Glutamatergic neuron (in vitro differentiated cells): ENCODE data around the gene BAHD1. TPM values are rescaled to one million over a fixed set of nuclear protein-coding genes. Genes with fewer than 3 reads are reported as not detected.
A peak's percentile ranks its signal among the peaks of the same experiment; 100 is the strongest.

Experiments used
- DNase-seq: peaks from one replicate; pipeline ENCODE4 v3.0.0; 2022
- H3K27ac Mint-ChIP-seq: one replicate; pipeline ENCODE4 v1.8.0; 2020; ENCODE audit warnings: mild to moderate bottlenecking, mixed read lengths, inconsistent platforms; ENCODE audit not compliant: unreplicated experiment
- H3K27me3 Mint-ChIP-seq: one replicate; pipeline ENCODE4 v1.8.0; 2020; ENCODE audit warnings: mild to moderate bottlenecking, moderate library complexity, mixed read lengths, inconsistent platforms; ENCODE audit not compliant: unreplicated experiment
- H3K36me3 Mint-ChIP-seq: one replicate; pipeline ENCODE4 v1.8.0; 2020; ENCODE audit warnings: mild to moderate bottlenecking, mixed read lengths, inconsistent platforms; ENCODE audit not compliant: unreplicated experiment
- H3K4me1 Mint-ChIP-seq: one replicate; pipeline ENCODE4 v1.8.0; 2020; ENCODE audit warnings: mild to moderate bottlenecking, low read depth, mixed read lengths, inconsistent platforms; ENCODE audit not compliant: unreplicated experiment
- H3K4me3 Mint-ChIP-seq: one replicate; pipeline ENCODE4 v1.8.0; 2020; ENCODE audit warnings: mild to moderate bottlenecking, mixed read lengths, inconsistent platforms; ENCODE audit not compliant: unreplicated experiment
- H3K9me3 Mint-ChIP-seq: one replicate; pipeline ENCODE4 v1.8.0; 2020; ENCODE audit warnings: mild to moderate bottlenecking, moderate library complexity, mixed read lengths, inconsistent platforms; ENCODE audit not compliant: unreplicated experiment
- CTCF ChIP-seq: fragments of 200-600 bp; sonication (generic); IDR thresholded peaks from one replicate; pipeline ENCODE4 v1.5.0; 2021; ENCODE audit not compliant: partially characterized antibody, unreplicated experiment
- total RNA-seq: library from RNA; stranded (reverse); fragmentation: NEBNext Ultra II Directional; extraction: Animal tissue kit (Norgen Biotek cat#: 25700); gene quantifications from one replicate; pipeline ENCODE4 v1.2.1, GENCODE V29; 2021; ENCODE audit not compliant: unreplicated experiment

The BAHD1 gene
- total RNA-seq, 1 donor from 2014 or later: 29.9 TPM

- Mint-ChIP-seq H3K36me3 (no peaks in the 10 kb centered on the region), H3K27me3 (peaks cover 9% of the 10 kb centered on the region), H3K27ac (peak within 1 kb of the TSS; percentile 18), H3K9me3 (peaks cover 7% of the 10 kb centered on the region), H3K4me1 (peaks cover 11% of the 10 kb centered on the region), H3K4me3 (peak within 1 kb of the TSS; percentile 81)
- DNase-seq: peak; percentile 67
- no peak for TF ChIP-seq CTCF
Measured at GRCh38 chr15:40470423-40471104, 29.8 kb downstream of the BAHD1 start, which contains the start of gene CHST14. CHST14 (plus strand) TSS chr15:40470984; CDS start chr15:40471214, 230 bp downstream.

- Mint-ChIP-seq H3K9me3 (peaks cover 7% of the 10 kb centered on the region), H3K27me3 (peaks cover 12% of the 10 kb centered on the region), H3K4me1 (peaks cover 11% of the 10 kb centered on the region), H3K36me3 (no peaks in the 10 kb centered on the region), H3K27ac (no peak overlapping the region), H3K4me3 (peak overlapping the region; percentile 81)
- peak; percentile 39 for DNase-seq
- no peak for TF ChIP-seq CTCF
Measured at GRCh38 chr15:40471105-40471807, 30.5 kb downstream of the BAHD1 start.

- Mint-ChIP-seq H3K36me3 (no peaks in the 10 kb centered on the region), H3K4me1 (peaks cover 11% of the 10 kb centered on the region), H3K27me3 (peaks cover 10% of the 10 kb centered on the region), H3K4me3 (peak overlapping the region; percentile 81), H3K27ac (no peak overlapping the region), H3K9me3 (peaks cover 7% of the 10 kb centered on the region)
- no peak for TF ChIP-seq CTCF
- DNase-seq: no peak
Measured at GRCh38 chr15:40471808-40472150, 31.0 kb downstream of the BAHD1 start.

- H3K27me3 Mint-ChIP-seq: peaks cover 10% of the 10 kb centered on the region
- H3K27ac Mint-ChIP-seq: no peak overlapping the region
- H3K36me3 Mint-ChIP-seq: no peaks in the 10 kb centered on the region
- peaks cover 7% of the 10 kb centered on the region for H3K9me3 Mint-ChIP-seq
- no peak for TF ChIP-seq CTCF
- H3K4me3 Mint-ChIP-seq: peak overlapping the region; percentile 63
- H3K4me1 Mint-ChIP-seq: peaks cover 11% of the 10 kb centered on the region
- no peak for DNase-seq
Measured at GRCh38 chr15:40472171-40472727, 31.5 kb downstream of the BAHD1 start.

- TF ChIP-seq CTCF: no peak
- H3K27ac Mint-ChIP-seq: no peak overlapping the region
- peaks cover 9% of the 10 kb centered on the region for H3K27me3 Mint-ChIP-seq
- H3K36me3 Mint-ChIP-seq: no peaks in the 10 kb centered on the region
- H3K9me3 Mint-ChIP-seq: peaks cover 6% of the 10 kb centered on the region
- no peak for DNase-seq
- no peak overlapping the region for H3K4me3 Mint-ChIP-seq
- H3K4me1 Mint-ChIP-seq: peaks cover 5% of the 10 kb centered on the region
Measured at GRCh38 chr15:40474581-40474980, 33.8 kb downstream of the BAHD1 start.
